Mesothelial cell of epicardium (in vitro differentiated cells): ENCODE measurements around the gene LRG1. TPM values are rescaled to one million over a fixed set of nuclear protein-coding genes. Genes with fewer than 3 reads are reported as not detected.

Experiments used
- DNase-seq, 2 experiments: peaks; one replicate each; pipeline ENCODE4 v3.0.0; 2021; ENCODE audit warnings: low spot score in 2 of 2; ENCODE audit not compliant: unreplicated experiment in 2 of 2
- H3K27ac Mint-ChIP-seq: 2 replicates; pipeline ENCODE4 v1.8.0; 2021; ENCODE audit warnings: mixed read lengths
- H3K27me3 Mint-ChIP-seq: 2 replicates; pipeline ENCODE4 v1.8.0; 2021; ENCODE audit warnings: low read depth, mixed read lengths
- H3K36me3 Mint-ChIP-seq: 2 replicates; pipeline ENCODE4 v1.8.0; 2021; ENCODE audit warnings: mixed read lengths
- H3K4me1 Mint-ChIP-seq: 2 replicates; pipeline ENCODE4 v1.8.0; 2021; ENCODE audit warnings: mixed read lengths
- H3K4me3 Mint-ChIP-seq: 2 replicates; pipeline ENCODE4 v1.8.0; 2021; ENCODE audit warnings: mild to moderate bottlenecking, moderate library complexity, mixed read lengths
- H3K9me3 Mint-ChIP-seq: 2 replicates; pipeline ENCODE4 v1.8.0; 2021; ENCODE audit warnings: mixed read lengths
- total RNA-seq: library from RNA; stranded (reverse); gene quantifications from 3 replicates; pipeline ENCODE4 v1.2.1, GENCODE V29; 2021
- TF ChIP-seq, protein P1 (sequence below): fragments of 200-600 bp; sonication (generic); IDR thresholded peaks from one replicate; pipeline ENCODE4 v1.5.0; 2021; ENCODE audit warnings: antibody characterized with exemption; ENCODE audit not compliant: unreplicated experiment

LRG1 gene
- total RNA-seq, 1 donor from 2014 or later = 0.16 TPM

- H3K36me3 Mint-ChIP-seq = peaks cover 6% of the 10 kb centered on the region
Observed at GRCh38 chr19:4497770-4498389, 42.0 kb downstream of the LRG1 start.

GRCh38 chr19:4496304-4496703 lies 43.5 kb downstream of the LRG1 start:
- no peaks in the 10 kb centered on the region for H3K9me3 Mint-ChIP-seq
- peaks cover 6% of the 10 kb centered on the region for H3K36me3 Mint-ChIP-seq
- H3K4me3 Mint-ChIP-seq = no peak overlapping the region
- DNase-seq = no peak
- H3K4me1 Mint-ChIP-seq = no peaks in the 10 kb centered on the region
- H3K27me3 Mint-ChIP-seq = no peaks in the 10 kb centered on the region
- TF ChIP-seq, protein P1, sequence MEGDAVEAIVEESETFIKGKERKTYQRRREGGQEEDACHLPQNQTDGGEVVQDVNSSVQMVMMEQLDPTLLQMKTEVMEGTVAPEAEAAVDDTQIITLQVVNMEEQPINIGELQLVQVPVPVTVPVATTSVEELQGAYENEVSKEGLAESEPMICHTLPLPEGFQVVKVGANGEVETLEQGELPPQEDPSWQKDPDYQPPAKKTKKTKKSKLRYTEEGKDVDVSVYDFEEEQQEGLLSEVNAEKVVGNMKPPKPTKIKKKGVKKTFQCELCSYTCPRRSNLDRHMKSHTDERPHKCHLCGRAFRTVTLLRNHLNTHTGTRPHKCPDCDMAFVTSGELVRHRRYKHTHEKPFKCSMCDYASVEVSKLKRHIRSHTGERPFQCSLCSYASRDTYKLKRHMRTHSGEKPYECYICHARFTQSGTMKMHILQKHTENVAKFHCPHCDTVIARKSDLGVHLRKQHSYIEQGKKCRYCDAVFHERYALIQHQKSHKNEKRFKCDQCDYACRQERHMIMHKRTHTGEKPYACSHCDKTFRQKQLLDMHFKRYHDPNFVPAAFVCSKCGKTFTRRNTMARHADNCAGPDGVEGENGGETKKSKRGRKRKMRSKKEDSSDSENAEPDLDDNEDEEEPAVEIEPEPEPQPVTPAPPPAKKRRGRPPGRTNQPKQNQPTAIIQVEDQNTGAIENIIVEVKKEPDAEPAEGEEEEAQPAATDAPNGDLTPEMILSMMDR = no peak
- H3K27ac Mint-ChIP-seq = no peak overlapping the region

More at GRCh38 chr19:4497770-4498389, 42.0 kb downstream of the LRG1 start:
- H3K27ac Mint-ChIP-seq = no peak overlapping the region
- no peak overlapping the region for H3K4me3 Mint-ChIP-seq
- TF ChIP-seq, protein P1 = no peak
- H3K9me3 Mint-ChIP-seq = no peaks in the 10 kb centered on the region
- DNase-seq = no peak
- H3K27me3 Mint-ChIP-seq = no peaks in the 10 kb centered on the region
- H3K4me1 Mint-ChIP-seq = no peaks in the 10 kb centered on the region

DNA sequence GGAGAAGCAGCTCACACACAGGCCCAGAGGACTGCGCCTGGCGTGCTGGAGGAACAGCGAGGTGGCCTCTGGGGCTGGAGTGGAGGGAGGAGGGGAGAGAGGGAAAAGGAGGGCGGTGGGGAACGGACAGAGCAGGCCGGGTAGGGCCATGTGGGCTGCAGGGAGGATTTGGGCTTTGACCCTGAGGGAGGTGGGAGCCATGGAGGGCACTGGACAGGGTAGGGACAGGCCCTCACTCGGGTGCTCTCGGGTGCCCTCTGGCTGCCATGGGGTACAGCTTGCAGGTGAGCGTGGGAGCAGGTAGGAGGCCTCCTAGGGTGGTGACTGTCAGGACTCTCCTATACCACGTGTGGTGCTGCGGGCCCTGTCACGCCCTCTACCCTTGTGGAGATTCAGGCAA lies 44.4 kb downstream of the LRG1 start:
- Mint-ChIP-seq H3K4me1 (no peaks in the 10 kb centered on the region), H3K36me3 (peaks cover 8% of the 10 kb centered on the region), H3K27me3 (no peaks in the 10 kb centered on the region), H3K9me3 (no peaks in the 10 kb centered on the region), H3K27ac (no peak overlapping the region), H3K4me3 (no peak overlapping the region)
- TF ChIP-seq, protein P1 = no peak
- no peak for DNase-seq

DNA sequence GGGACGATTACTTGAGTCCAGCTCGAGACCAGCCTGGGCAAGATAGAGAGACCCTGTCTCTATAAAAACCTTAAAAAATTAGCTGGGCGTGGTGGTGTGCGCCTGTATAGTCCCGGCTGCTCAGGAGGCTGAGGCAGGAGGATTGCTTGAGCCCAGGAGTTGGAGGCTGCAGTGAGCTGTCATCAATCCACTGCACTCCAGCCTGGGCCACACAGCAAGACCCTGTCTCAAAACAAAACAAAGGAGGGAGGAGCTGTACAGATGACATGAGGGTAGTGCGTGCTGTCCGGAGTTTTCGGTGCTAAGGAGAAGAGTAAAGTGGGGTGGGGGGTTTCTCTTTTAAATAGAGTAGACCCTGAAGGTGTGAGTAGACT lies 45.2 kb downstream of the LRG1 start:
- H3K27me3 Mint-ChIP-seq = no peaks in the 10 kb centered on the region
- no peak overlapping the region for H3K4me3 Mint-ChIP-seq
- no peak overlapping the region for H3K27ac Mint-ChIP-seq
- H3K36me3 Mint-ChIP-seq = peaks cover 12% of the 10 kb centered on the region
- no peaks in the 10 kb centered on the region for H3K9me3 Mint-ChIP-seq
- H3K4me1 Mint-ChIP-seq = no peaks in the 10 kb centered on the region
- TF ChIP-seq, protein P1 = no peak
- no peak for DNase-seq

GRCh38 chr19:4493929-4494690 lies 45.7 kb downstream of the LRG1 start:
- Mint-ChIP-seq H3K4me3 (no peak overlapping the region), H3K4me1 (no peaks in the 10 kb centered on the region), H3K27ac (no peak overlapping the region), H3K36me3 (peaks cover 13% of the 10 kb centered on the region), H3K27me3 (no peaks in the 10 kb centered on the region), H3K9me3 (no peaks in the 10 kb centered on the region)
- TF ChIP-seq, protein P1 = no peak
- no peak for DNase-seq
